ENCODE results near the gene ZNF580.

ZNF580 gene

GRCh38 chr19:55614711-55615542 is 25.9 kb upstream of the ZNF580 start:
- Histone ChIP-seq H3K36me3 (replicated peaks) (peaks cover 30% of the 10 kb centered on the region), H3K4me3 (ENCODE audit: low read depth, low read length) (no peak overlapping the region), H3K27ac (no peak overlapping the region), H3K27me3 (replicated peaks) (no peaks in the 10 kb centered on the region)
- no peak for DNase-seq
- no peak for TF ChIP-seq CTCF (IDR thresholded peaks at IDR 0.05; ENCODE audit: low read depth, low read length, missing control alignments)
- in situ Hi-C loops (cut with HindIII; ENCODE audit: low pct_ligation_motif_present, low sequenced_read_pairs): loop anchor here (25.0 kb wide), 1 partner anchor 228 kb away; the partner anchor contains the start of genes RPL28, TMEM190 and TMEM238

GRCh38 chr19:55615543-55616394 is 25.0 kb upstream of the ZNF580 start:
- Histone ChIP-seq H3K4me3 (ENCODE audit: low read depth, low read length) (no peak overlapping the region), H3K36me3 (replicated peaks) (peaks cover 30% of the 10 kb centered on the region), H3K27me3 (replicated peaks) (no peaks in the 10 kb centered on the region), H3K27ac (no peak overlapping the region)
- no peak for TF ChIP-seq CTCF (IDR thresholded peaks at IDR 0.05; ENCODE audit: low read depth, low read length, missing control alignments)
- no peak for DNase-seq
- in situ Hi-C loops (cut with HindIII; ENCODE audit: low pct_ligation_motif_present, low sequenced_read_pairs): loop anchor here (25.0 kb wide), 1 partner anchor 228 kb away; the partner anchor contains the start of genes RPL28, TMEM190 and TMEM238

GRCh38 chr19:55616395-55616875 is 24.4 kb upstream of the ZNF580 start:
- TF ChIP-seq CTCF (IDR thresholded peaks at IDR 0.05; ENCODE audit: low read depth, low read length, missing control alignments): no peak
- in situ Hi-C loops (cut with HindIII; ENCODE audit: low pct_ligation_motif_present, low sequenced_read_pairs): loop anchor here (25.0 kb wide), 1 partner anchor 229 kb away; the partner anchor contains the start of genes RPL28, TMEM190 and TMEM238
- no peaks in the 10 kb centered on the region for H3K27me3 ChIP-seq (replicated peaks)
- DNase-seq: no peak
- no peak overlapping the region for H3K27ac ChIP-seq
- H3K4me3 ChIP-seq (ENCODE audit: low read depth, low read length): no peak overlapping the region
- H3K36me3 ChIP-seq (replicated peaks): peaks cover 35% of the 10 kb centered on the region

- Histone ChIP-seq H3K4me3 (ENCODE audit: low read depth, low read length) (no peak overlapping the region), H3K27me3 (replicated peaks) (no peaks in the 10 kb centered on the region), H3K36me3 (replicated peaks) (peaks cover 35% of the 10 kb centered on the region), H3K27ac (no peak overlapping the region)
- in situ Hi-C loops (cut with HindIII; ENCODE audit: low pct_ligation_motif_present, low sequenced_read_pairs): loop anchor here (25.0 kb wide), 1 partner anchor 230 kb away; the partner anchor contains the start of genes RPL28, TMEM190 and TMEM238
- TF ChIP-seq CTCF (IDR thresholded peaks at IDR 0.05; ENCODE audit: low read depth, low read length, missing control alignments): no peak
- DNase-seq: no peak
Observed at GRCh38 chr19:55617426-55617825, 23.4 kb upstream of the ZNF580 start.

- H3K27ac ChIP-seq: no peak overlapping the region
- no peak for TF ChIP-seq CTCF (IDR thresholded peaks at IDR 0.05; ENCODE audit: low read depth, low read length, missing control alignments)
- H3K27me3 ChIP-seq (replicated peaks): no peaks in the 10 kb centered on the region
- H3K4me3 ChIP-seq (ENCODE audit: low read depth, low read length): no peak overlapping the region
- in situ Hi-C loops (cut with HindIII; ENCODE audit: low pct_ligation_motif_present, low sequenced_read_pairs): loop anchor here (25.0 kb wide), 1 partner anchor 231 kb away; the partner anchor contains the start of genes RPL28, TMEM190 and TMEM238
- DNase-seq: no peak
- peaks cover 35% of the 10 kb centered on the region for H3K36me3 ChIP-seq (replicated peaks)
Observed at GRCh38 chr19:55618426-55618825, 22.4 kb upstream of the ZNF580 start.

All from brain microvascular endothelial cell (primary cell).